Pancreas (tissue), 10 donors: ENCODE results near the gene ZNF420. TPM values are rescaled to one million over a fixed set of nuclear protein-coding genes. Genes with fewer than 3 reads are reported as not detected.

Experiments used
- ATAC-seq, 4 donors: fragments of 200-7000 bp; cut with Tn5 transposase; one replicate each; pipeline versions ENCODE4 v1.8.0 to v1.9.1; 2020; ENCODE audit warnings: mild to moderate bottlenecking in 4 of 4, moderate library complexity in 4 of 4
- DNase-seq, 6 donors: peaks; one replicate each; pipeline ENCODE4 v3.0.0-alpha.2; 2020
- FAIRE-seq: peaks from 2 replicates; lab custom pipeline; 2012; peaks lifted over from hg19 to GRCh38; lab: Jason Lieb, UNC
- H3K27ac ChIP-seq, 4 donors: fragments of 200-600 bp; sonication (generic); 1 replicate in 3 of 4; 2 replicates in 1 of 4; pipeline versions ENCODE4 v1.5.0 to v1.8.0; 2020
- H3K27me3 ChIP-seq, 4 donors: fragments of 200-600 bp; one replicate each; pipeline ENCODE4 v1.8.0; 2021
- H3K36me3 ChIP-seq, 3 donors: fragments of 200-600 bp; sonication (generic) in 1 of 3; one replicate each; pipeline versions ENCODE4 v1.5.0 to v1.8.0; 2020 to 2021
- H3K4me1 ChIP-seq, 3 donors: fragments of 200-600 bp; one replicate each; pipeline ENCODE4 v1.8.0; 2021
- H3K4me3 ChIP-seq, 4 donors: fragments of 200-600 bp; sonication (generic) in 2 of 4; one replicate each; pipeline versions ENCODE4 v1.5.0 to v1.8.0; 2020 to 2021
- H3K9me3 ChIP-seq, 4 donors: fragments of 200-600 bp; one replicate each; pipeline ENCODE4 v1.8.0; 2021
- WGBS, 2 donors: extraction: QIAGEN DNeasy Blood & Tissue Kit; methylation state at CpG; one replicate each; pipeline ENCODE4 v1.1.7; 2013; 5-methylcytosine and 5-hydroxymethylcytosine counted together
- intact Hi-C, 3 donors: fragments of 100-400 bp; cut with DNase I; formaldehyde crosslinking; loops; one replicate each; pipeline versions ENCODE4 v1.11.1 to v1.14.2; 2022
- polyA plus RNA-seq, 2 donors: library from polyadenylated mRNA; stranded (reverse); fragments of 200-250 nt; gene quantifications; one replicate each; pipeline ENCODE4 v1.2.3, GENCODE V29; 2013
- total RNA-seq, 6 donors: library from RNA; stranded (reverse); fragmentation: NEBNext Ultra II Directional in 4 of 6; extraction: Animal tissue kit (Norgen Biotek cat#: 25700) in 4 of 6; gene quantifications; one replicate each; pipeline versions ENCODE4 v1.2.1 to v1.2.4, GENCODE V29; 2021 to 2023
- TF ChIP-seq, protein P1 (sequence below), 4 donors: fragments of 200-600 bp; sonication (generic) in 3 of 4; IDR thresholded peaks; one replicate each; pipeline versions ENCODE4 v1.5.0 to v1.8.0; 2021; ENCODE audit warnings: antibody characterized with exemption in 4 of 4
- donor health status: healthy with polysubstance abuse.
- donor health status: DM: no; HTN: no; CAD: no; lungs with moderate emphysema.
- donor health status: DM: no; HTN: no; CAD: no.
- donor health status: control.
- donor health status: control.
- donor health status: Bipolar disorder and iron deficiency.
- donor health status: DM: yes; HTN: yes; CAD: no.
- donor health status: DM: no; HTN: no; CAD: no.
- donor health status: DM: no; HTN: no; CAD: no.
- donor health status: DM: yes; HTN: yes; CAD: no.

ZNF420 gene
- total RNA-seq: 1 to 10 TPM; 3.0 to 6.9 (median 4.8) TPM
- polyA plus RNA-seq: 1 to 10 TPM; 2.1 to 5.1 TPM

DNA sequence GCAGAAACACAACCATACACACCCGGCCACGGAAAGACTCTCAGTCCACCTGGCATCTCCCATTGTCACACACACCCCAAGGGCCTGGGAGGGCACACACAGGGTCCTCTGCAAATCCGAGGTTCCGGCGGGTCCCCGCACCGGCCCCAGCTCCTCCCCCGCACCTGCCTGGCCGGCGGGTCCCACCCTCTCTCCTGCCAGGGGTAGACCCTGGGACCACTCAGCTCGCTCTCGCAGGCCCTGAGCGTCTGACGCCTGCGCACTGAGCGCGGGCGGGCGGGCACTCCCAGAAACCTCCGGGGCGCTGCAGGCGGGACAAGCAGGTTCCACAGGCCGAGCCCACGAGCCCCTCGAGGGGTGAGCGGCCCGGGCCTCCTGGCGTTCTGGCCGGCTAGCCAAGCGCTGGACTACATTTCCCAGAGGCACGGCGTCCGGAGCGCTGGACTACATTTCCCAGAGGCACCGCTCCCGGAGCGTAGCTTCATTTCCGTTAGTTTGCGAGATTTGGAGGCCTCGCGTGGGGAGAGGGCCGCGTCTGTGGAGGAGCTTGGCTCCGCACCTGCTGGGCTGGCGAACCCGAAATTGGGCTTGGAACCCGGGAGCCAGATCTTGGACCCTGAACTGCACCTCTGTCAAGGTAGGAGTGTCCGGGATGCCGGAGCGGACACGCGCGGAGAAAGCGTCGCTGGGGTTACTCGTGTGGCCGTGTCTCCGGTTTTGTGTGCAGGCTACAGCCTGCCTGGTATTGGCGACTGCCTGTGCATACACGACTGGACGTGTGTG is at the start of gene ZNF420:
Gene ZNF420 (plus strand): TSS at position 500 of the 783 bp plus-strand sequence. CDS start 10,686 bp downstream, outside the sequence.
- no peak for FAIRE-seq
- ATAC-seq: peak; percentile 96 to 100 (median 98)

GRCh38 chr19:37045140-37045539 is 33.1 kb upstream of the ZNF420 start:
- H3K27ac ChIP-seq: no peak overlapping the region
- no peaks in the 10 kb centered on the region for H3K9me3 ChIP-seq
- no peak for FAIRE-seq
- no peak for ATAC-seq
- H3K27me3 ChIP-seq: no peaks in the 10 kb centered on the region
- WGBS, 2 donors: 22 to 29% methylated on average over 1 of the region's 1 CpG
- no peak for DNase-seq
- TF ChIP-seq, protein P1, sequence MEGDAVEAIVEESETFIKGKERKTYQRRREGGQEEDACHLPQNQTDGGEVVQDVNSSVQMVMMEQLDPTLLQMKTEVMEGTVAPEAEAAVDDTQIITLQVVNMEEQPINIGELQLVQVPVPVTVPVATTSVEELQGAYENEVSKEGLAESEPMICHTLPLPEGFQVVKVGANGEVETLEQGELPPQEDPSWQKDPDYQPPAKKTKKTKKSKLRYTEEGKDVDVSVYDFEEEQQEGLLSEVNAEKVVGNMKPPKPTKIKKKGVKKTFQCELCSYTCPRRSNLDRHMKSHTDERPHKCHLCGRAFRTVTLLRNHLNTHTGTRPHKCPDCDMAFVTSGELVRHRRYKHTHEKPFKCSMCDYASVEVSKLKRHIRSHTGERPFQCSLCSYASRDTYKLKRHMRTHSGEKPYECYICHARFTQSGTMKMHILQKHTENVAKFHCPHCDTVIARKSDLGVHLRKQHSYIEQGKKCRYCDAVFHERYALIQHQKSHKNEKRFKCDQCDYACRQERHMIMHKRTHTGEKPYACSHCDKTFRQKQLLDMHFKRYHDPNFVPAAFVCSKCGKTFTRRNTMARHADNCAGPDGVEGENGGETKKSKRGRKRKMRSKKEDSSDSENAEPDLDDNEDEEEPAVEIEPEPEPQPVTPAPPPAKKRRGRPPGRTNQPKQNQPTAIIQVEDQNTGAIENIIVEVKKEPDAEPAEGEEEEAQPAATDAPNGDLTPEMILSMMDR (IDR thresholded peaks at IDR 0.05): no peak
- H3K36me3 ChIP-seq: no peaks in the 10 kb centered on the region
- H3K4me3 ChIP-seq: no peak overlapping the region
- no peaks in the 10 kb centered on the region for H3K4me1 ChIP-seq
- intact Hi-C loops: no loop called here

More for the DNA sequence above, at the start of gene ZNF420:
- TF ChIP-seq, protein P1 (IDR thresholded peaks at IDR 0.05): no peak
- Histone ChIP-seq H3K4me1 (peaks cover 0 to 7% (median 5%) of the 10 kb centered on the region in 3 donors), H3K9me3 (peaks cover 0 to 3% (median 0%) of the 10 kb centered on the region in 4 donors), H3K27ac (peak within 1 kb of the TSS; percentile 40 to 76 (median 59)), H3K36me3 (no peaks in the 10 kb centered on the region), H3K27me3 (no peaks in the 10 kb centered on the region), H3K4me3 (peak within 1 kb of the TSS; percentile 57 to 77 (median 72))
- WGBS, 2 donors: 0% methylated on average over 54 to 61 of the region's 61 CpGs
- peak; percentile 91 to 97 (median 93) for DNase-seq
- intact Hi-C loops: no loop called here

GRCh38 chr19:37055330-37055729 is 22.9 kb upstream of the ZNF420 start:
- Histone ChIP-seq H3K36me3 (no peaks in the 10 kb centered on the region), H3K4me3 (no peak overlapping the region), H3K27me3 (no peaks in the 10 kb centered on the region), H3K27ac (no peak overlapping the region), H3K9me3 (no peaks in the 10 kb centered on the region), H3K4me1 (no peaks in the 10 kb centered on the region)
- DNase-seq: no peak
- TF ChIP-seq, protein P1 (IDR thresholded peaks at IDR 0.05): no peak
- no peak for ATAC-seq
- intact Hi-C loops: no loop called here
- WGBS, 2 donors: 90 to 92% methylated on average over 22 of the region's 22 CpGs
- no peak for FAIRE-seq

DNA sequence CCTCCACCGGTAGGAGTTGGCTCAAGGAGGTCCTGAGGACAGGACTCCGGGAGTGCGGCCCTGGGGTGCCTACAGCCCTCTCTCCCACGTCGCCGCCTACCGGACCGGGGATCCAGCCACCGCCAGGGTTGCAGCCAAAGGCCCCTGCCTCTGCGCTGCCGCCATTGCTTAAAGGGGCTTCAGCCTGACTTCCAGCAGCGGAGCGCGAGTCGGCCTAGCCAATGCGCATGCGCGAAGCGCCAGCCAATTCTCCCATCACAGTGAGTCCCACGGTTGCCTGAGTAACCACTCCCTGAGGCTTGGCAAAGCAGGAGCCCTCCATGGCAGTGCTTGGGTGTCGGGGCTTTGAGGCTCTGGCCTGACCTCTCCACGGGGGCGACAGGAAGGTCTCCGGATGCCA is 21.5 kb upstream of the ZNF420 start:
- H3K9me3 ChIP-seq: no peaks in the 10 kb centered on the region

More for the DNA sequence above, 21.5 kb upstream of the ZNF420 start:
- no peak for FAIRE-seq
- 92 to 96% methylated on average over 24 of the region's 24 CpGs for WGBS, 2 donors
- no peak overlapping the region for H3K27ac ChIP-seq
- DNase-seq: peak in 1 of 6 donors; percentile 41
- TF ChIP-seq, protein P1 (IDR thresholded peaks at IDR 0.05): no peak
- H3K4me3 ChIP-seq: no peak overlapping the region
- no peaks in the 10 kb centered on the region for H3K36me3 ChIP-seq
- no peaks in the 10 kb centered on the region for H3K4me1 ChIP-seq
- no peak for ATAC-seq
- no peaks in the 10 kb centered on the region for H3K27me3 ChIP-seq
- intact Hi-C loops: no loop called here
